T1000 (cell line): Measurements from ENCODE around the gene ZNG1B.
"Not testable (repeated sequence)": the region's sequence is repeated elsewhere in the genome, so short reads cannot be mapped to it uniquely, and the experiment has no call there.

Experiments
- DNase-seq: peaks from one replicate; lab custom pipeline; 2025; ENCODE audit warnings: mixed read lengths; lab: John Stamatoyannopoulos, UW

Gene ZNG1B

GRCh38 chr2:113503094-113504042 is 65.9 kb downstream of the ZNG1B start:
- DNase-seq = not testable (repeated sequence)

- not testable (repeated sequence) for DNase-seq
Measured at GRCh38 chr2:113504081-113504480, 66.6 kb downstream of the ZNG1B start.

GRCh38 chr2:113507394-113508140 is 70.1 kb downstream of the ZNG1B start:
- not testable (repeated sequence) for DNase-seq

GRCh38 chr2:113508187-113508586 is 70.7 kb downstream of the ZNG1B start:
- DNase-seq = not testable (repeated sequence)

- DNase-seq = not testable (repeated sequence)
Measured at GRCh38 chr2:113510913-113511312, 73.4 kb downstream of the ZNG1B start.

- not testable (repeated sequence) for DNase-seq
Measured at GRCh38 chr2:113511859-113512258, 74.4 kb downstream of the ZNG1B start.

GRCh38 chr2:113515457-113515856 is 78.0 kb downstream of the ZNG1B start:
- not testable (repeated sequence) for DNase-seq

- DNase-seq = not testable (repeated sequence)
Measured at GRCh38 chr2:113515995-113516394, 78.5 kb downstream of the ZNG1B start.

- not testable (repeated sequence) for DNase-seq
Measured at GRCh38 chr2:113517025-113517424, 79.5 kb downstream of the ZNG1B start.

- not testable (repeated sequence) for DNase-seq
Measured at GRCh38 chr2:113520837-113521236, 83.3 kb downstream of the ZNG1B start.

- not testable (repeated sequence) for DNase-seq
Measured at GRCh38 chr2:113521492-113521891, 84.0 kb downstream of the ZNG1B start.

GRCh38 chr2:113524986-113525385 is 87.5 kb downstream of the ZNG1B start:
- not testable (repeated sequence) for DNase-seq

- DNase-seq = not testable (repeated sequence)
Measured at GRCh38 chr2:113527350-113528045, 90.0 kb downstream of the ZNG1B start.

- DNase-seq = not testable (repeated sequence)
Measured at GRCh38 chr2:113528126-113528525, 90.6 kb downstream of the ZNG1B start.

GRCh38 chr2:113528904-113529303 is 91.4 kb downstream of the ZNG1B start:
- DNase-seq = not testable (repeated sequence)

- DNase-seq = not testable (repeated sequence)
Measured at GRCh38 chr2:113532991-113533390, 95.5 kb downstream of the ZNG1B start.

- not testable (repeated sequence) for DNase-seq
Measured at GRCh38 chr2:113536573-113536972, 99.1 kb downstream of the ZNG1B start.

GRCh38 chr2:113540834-113541203 is 103.3 kb downstream of the ZNG1B start:
- DNase-seq = not testable (repeated sequence)

GRCh38 chr2:113541204-113541975 is 103.9 kb downstream of the ZNG1B start:
- not testable (repeated sequence) for DNase-seq

GRCh38 chr2:113541976-113542485 is 104.5 kb downstream of the ZNG1B start:
- not testable (repeated sequence) for DNase-seq

- DNase-seq = not testable (repeated sequence)
Measured at GRCh38 chr2:113542529-113542928, 105.0 kb downstream of the ZNG1B start.
